CD4-positive, alpha-beta T cell treated with Interleukin-6 at 100 ng/mL for 8 hours (primary cell): ENCODE data around the gene TMEM88.

Experiments
- DNase-seq: peaks from one replicate; pipeline ENCODE4 v3.0.0-alpha.2; 2020; ENCODE audit warnings: mixed read lengths, low spot score

The TMEM88 gene

GRCh38 chr17:7884581-7885366, 29.9 kb downstream of the TMEM88 start:
- peak; percentile 37 for DNase-seq

DNA sequence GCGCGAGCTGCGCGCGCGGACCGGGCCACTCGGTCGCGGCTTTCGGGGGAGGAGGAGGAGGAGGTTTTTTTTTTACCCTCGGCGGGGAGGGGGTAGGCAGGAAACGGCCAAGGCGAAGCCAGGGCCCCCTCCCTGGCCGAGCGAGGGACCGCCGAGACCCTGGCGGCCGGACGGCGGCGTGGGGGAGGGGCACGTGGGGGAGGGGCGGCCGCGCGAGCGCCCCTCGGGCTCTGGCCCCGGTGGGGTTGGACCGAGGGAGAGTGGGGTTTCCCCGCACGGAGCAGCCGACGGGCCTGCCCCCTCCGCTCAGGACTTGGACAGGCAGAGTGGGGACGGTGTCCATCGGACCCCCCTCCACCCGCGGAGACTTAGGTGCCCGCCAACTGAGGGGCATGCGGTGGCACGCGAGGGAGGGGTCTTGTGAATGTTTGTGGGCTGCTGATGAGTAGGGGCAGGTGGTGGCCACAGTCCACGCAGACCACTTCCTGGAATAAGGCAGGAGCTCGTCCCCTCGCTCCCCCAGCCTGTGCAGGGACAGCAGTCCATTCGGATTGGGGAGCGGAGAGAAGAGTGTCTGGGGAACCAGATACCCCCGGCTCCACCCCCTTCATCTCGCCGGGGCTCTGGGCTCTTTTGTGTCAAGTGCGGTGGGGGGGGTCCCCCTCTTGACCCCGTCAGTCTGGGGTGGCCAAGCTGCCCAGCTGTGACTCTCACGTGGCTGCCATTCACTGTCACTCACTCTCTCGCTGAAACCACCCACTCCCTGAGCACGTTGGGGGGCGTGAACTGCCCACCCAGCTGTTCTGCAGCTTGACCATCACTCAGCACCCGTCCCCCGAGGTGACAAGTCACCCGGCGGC, 30.7 kb downstream of the TMEM88 start:
- DNase-seq, result peak; percentile 31

- DNase-seq, result peak; percentile 42
These were observed 31.6 kb downstream of the TMEM88 start for GRCh38 chr17:7886227-7887037.

DNA sequence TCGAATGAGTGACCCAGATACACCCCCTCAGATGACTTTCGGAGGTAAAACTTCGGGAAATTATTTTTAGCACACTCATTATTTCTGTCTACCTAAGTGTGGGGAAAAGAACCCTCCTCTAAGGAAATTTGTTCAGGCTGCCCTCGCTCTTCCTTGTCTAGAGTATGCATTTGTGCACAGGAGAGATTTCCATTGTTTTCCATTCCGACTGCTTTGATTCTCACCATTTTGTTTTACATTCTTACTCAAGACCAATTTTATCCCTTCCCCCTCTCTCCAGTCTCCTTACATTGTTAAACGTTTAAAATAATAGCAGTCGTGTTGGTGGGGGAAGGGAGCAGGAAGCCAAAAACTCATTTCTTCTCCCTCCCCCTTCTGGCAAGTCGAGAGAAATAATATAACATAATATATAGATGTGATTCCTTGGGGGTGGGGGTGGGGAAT, 32.2 kb downstream of the TMEM88 start:
- no peak for DNase-seq

DNA sequence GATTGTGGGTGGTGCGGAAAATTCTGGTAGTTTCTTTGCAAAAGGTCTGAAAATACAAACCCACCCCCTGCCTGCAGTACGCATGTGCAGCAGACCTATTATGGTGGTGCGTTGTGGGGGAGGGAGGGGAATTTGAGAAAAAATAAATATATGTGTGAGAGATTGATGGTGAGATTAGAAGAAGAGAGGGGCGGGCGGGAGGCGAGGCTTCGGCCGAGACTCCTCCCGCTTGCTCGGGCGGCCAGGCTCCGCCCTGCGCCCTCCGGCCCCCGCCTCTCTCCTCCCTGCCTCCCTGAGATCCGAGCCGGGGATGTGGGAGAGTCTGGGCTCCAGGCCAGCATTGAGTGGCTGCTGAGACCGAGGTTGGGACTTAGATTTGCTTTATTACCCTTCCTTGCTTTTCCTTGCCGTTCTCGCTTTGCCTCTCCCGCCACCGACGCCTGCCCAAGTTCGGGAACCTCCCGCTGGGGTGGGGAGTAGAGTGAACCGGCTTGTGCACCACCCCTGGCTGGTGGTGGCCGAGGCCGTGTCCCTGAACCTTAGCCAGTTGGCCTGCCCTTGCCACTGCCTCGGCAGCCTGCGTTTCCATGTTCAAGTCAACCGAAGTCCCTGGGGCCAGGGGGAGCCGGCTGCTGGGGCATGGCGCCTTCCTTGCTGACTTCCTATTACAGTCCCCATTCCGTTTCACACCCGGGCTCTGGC, 32.8 kb downstream of the TMEM88 start:
- peak; percentile 97 for DNase-seq

GRCh38 chr17:7888184-7888920, 33.5 kb downstream of the TMEM88 start, which contains the start of gene CHD3:
CHD3 (plus strand) TSS chr17:7888789; CDS start chr17:7889001, 212 bp downstream.
- peak; percentile 31 for DNase-seq

DNA sequence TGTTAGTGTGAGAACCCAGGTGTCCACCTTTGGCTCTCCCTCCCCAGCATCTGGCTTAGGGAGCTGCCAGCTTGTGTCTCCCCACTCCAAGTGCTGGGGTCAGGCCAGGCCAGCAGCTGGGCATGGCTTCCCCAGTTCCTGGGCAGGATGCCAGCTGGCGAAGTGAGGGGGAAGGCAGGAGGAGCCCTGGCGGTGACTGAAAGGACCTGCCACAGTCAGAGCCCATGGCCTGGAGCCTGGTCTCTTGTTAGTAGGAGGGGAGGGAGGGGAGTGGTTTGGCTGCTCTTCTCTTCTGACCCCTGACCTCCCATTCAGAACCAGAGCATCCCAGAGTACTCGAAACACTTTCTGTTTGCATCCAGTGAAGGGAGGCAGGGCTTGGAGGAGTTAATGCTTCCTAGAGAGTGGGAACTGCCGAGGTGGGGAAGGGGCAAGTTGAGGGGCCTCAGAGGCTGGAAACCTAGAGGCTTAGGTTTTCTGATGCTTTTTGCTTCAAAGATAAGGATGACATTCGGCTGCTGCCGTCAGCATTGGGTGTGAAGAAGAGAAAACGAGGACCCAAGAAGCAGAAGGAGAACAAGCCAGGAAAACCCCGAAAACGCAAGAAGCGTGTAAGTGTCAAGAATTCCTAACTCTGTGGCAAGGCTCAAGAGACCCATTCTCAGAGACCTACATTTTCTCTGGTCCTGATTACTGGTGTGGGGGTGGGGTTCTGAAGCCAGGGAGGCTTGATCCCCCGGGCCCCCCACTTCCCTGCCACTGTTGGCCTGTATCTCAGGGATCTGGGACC, 34.5 kb downstream of the TMEM88 start:
- DNase-seq, result peak; percentile 24

- DNase-seq, result no peak
These were observed 38.5 kb downstream of the TMEM88 start for GRCh38 chr17:7893187-7893880.

DNA sequence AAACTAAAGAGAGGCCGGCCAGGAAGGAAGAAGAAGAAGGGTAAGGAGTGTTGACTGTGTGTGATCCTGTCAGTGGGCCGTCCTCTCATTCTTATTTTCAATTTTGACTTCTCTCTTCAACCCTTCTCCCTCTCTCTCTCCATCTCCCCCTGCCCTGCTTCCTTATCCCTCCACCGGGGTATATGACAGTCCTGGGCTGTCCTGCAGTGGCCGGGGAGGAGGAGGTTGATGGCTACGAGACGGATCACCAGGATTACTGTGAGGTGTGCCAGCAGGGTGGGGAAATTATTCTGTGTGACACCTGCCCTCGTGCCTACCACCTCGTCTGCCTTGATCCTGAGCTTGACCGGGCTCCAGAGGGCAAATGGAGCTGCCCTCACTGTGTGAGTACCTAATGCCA, 39.4 kb downstream of the TMEM88 start:
- DNase-seq, result no peak

- no peak for DNase-seq
These were observed 40.0 kb downstream of the TMEM88 start for GRCh38 chr17:7894866-7895265.

GRCh38 chr17:7897090-7897489, 42.2 kb downstream of the TMEM88 start:
- DNase-seq, result no peak

GRCh38 chr17:7897773-7898172, 42.9 kb downstream of the TMEM88 start:
- peak; percentile 14 for DNase-seq

DNA sequence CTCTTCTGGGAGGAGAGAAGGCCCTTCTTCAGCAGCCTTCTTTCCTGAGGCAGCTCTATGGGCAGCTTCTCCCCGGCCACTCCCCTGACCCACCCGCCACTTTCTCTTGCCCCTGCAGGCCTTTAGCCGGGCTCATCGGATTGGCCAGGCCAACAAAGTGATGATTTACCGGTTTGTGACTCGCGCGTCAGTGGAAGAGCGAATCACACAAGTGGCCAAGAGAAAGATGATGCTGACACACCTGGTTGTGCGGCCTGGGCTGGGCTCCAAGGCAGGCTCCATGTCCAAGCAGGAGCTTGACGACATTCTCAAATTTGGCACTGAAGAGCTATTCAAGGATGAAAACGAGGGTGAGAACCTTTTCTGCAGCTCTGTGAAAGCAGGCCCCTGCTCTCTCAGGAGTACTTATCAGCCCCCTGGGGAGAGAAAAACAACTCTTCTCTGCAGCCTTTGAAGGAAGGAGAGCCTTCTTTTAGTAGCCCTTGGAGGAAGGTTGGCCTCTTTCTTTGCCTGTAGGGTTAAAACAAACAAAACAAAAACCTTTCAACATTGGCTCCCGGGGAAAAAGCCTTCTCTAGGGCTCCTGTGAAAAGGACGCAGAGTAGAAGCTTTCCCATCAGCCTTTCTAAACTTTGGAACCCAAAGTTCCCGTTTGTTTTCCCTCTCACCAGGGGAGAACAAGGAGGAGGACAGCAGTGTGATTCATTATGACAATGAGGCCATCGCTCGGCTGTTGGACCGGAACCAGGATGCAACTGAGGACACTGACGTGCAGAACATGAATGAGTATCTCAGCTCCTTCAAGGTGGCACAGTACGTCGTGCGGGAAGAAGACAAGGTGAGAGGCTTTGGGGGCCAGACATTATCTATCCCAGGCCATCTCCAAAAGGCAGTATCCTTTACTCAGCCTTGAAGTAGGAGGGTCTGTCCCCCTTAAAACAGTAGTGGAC, 48.6 kb downstream of the TMEM88 start:
- DNase-seq, result no peak
